Heart left ventricle (tissue), 13 donors: ENCODE measurements around the gene ENPP6.

Source experiments
- POLR2A ChIP-seq, 2 donors: fragments of 450-650 bp; IDR thresholded peaks; one replicate each; pipeline ENCODE4 v1.6.1; 2017; ENCODE audit warnings: antibody characterized with exemption in 2 of 2, mild to moderate bottlenecking in 2 of 2, moderate library complexity in 2 of 2
- TF ChIP-seq, protein P1 (sequence below), 12 donors: fragments of 200-600 bp; sonication (generic) in 4 of 12; IDR thresholded peaks; one replicate each; pipeline versions ENCODE4 v1.5.0 to v1.8.0; 2018 to 2022; ENCODE audit warnings: antibody characterized with exemption in 12 of 12, mild to moderate bottlenecking in 5 of 12
- donor health status: ischemic (EF 13 %, LVEDD 7.1; RV severe dilation, severe dysfunction).
- donor health status: DM: no; HTN: yes; CAD: no.
- donor health status: DM: no; HTN: no; CAD: no.
- donor health status: ischemic (EF 25% LVEDD 6.9; RV normal size, moderate dysfunction).
- donor health status: ischemic (EF 25% LVEDD 5.7; RV mildly dilated, moderate dysfunction).
- donor health status: ischemic (EF 35%, LVEDD 5.7; RV mildly dilated, moderate dysfunction).
- donor health status: nonischemic (EF 11% LVEDD 7.7; RV severe dilation, severe dysfunction).
- donor health status: DM: yes; HTN: yes; CAD: no.
- donor health status: PGD.
- donor health status: ischemic (EF 29% LVEDD 5.4; RV normal size, mild dysfunction).
- donor health status: nonischemic (EF 23%, LVEDD 6.1; RV moderate dilation, normal function).

DNA sequence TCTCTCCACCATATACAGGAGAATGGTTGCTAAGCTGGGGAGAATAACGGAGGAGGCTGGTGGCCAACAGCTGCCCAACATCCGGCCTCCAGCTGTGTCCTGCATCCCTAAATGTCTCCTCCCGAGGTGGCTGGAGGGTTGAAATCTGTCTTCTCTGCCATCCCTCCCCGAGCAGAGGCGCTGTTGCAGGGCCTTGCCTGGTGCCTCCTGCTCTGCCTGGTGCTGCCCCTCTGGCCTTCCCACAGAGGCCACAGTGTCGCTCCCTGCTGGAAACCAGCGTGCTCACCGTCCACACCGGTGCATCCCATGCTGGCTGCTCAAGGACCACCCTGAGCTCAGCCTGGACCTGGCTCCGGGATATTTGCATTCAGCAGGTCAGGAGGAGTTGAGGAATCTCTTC, 115.2 kb downstream of the ENPP6 start:
- TF ChIP-seq, protein P1, sequence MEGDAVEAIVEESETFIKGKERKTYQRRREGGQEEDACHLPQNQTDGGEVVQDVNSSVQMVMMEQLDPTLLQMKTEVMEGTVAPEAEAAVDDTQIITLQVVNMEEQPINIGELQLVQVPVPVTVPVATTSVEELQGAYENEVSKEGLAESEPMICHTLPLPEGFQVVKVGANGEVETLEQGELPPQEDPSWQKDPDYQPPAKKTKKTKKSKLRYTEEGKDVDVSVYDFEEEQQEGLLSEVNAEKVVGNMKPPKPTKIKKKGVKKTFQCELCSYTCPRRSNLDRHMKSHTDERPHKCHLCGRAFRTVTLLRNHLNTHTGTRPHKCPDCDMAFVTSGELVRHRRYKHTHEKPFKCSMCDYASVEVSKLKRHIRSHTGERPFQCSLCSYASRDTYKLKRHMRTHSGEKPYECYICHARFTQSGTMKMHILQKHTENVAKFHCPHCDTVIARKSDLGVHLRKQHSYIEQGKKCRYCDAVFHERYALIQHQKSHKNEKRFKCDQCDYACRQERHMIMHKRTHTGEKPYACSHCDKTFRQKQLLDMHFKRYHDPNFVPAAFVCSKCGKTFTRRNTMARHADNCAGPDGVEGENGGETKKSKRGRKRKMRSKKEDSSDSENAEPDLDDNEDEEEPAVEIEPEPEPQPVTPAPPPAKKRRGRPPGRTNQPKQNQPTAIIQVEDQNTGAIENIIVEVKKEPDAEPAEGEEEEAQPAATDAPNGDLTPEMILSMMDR (IDR thresholded peaks at IDR 0.05) = no peak
- no peak for TF ChIP-seq POLR2A (IDR thresholded peaks at IDR 0.05)
